Cortex of kidney (tissue), 1 donor: Measurements from ENCODE around the gene TTLL11.

Source experiments
- DNase-seq: peaks from one replicate; lab custom pipeline; 2025; lab: John Stamatoyannopoulos, UW

TTLL11 gene, protein sequence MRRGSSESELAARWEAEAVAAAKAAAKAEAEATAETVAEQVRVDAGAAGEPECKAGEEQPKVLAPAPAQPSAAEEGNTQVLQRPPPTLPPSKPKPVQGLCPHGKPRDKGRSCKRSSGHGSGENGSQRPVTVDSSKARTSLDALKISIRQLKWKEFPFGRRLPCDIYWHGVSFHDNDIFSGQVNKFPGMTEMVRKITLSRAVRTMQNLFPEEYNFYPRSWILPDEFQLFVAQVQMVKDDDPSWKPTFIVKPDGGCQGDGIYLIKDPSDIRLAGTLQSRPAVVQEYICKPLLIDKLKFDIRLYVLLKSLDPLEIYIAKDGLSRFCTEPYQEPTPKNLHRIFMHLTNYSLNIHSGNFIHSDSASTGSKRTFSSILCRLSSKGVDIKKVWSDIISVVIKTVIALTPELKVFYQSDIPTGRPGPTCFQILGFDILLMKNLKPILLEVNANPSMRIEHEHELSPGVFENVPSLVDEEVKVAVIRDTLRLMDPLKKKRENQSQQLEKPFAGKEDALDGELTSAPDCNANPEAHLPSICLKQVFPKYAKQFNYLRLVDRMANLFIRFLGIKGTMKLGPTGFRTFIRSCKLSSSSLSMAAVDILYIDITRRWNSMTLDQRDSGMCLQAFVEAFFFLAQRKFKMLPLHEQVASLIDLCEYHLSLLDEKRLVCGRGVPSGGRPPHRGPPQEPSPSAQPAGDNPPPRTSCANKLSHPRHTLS

GRCh38 chr9:122092611-122093506, at the start of gene TTLL11:
Gene TTLL11, minus strand, starts transcription at chr9:122093308. Its CDS starts 160 bp downstream, at chr9:122093148.
- peak; percentile 90 for DNase-seq

- DNase-seq = no peak
Measured at GRCh38 chr9:122141671-122142070, 48.6 kb upstream of the TTLL11 start.

- no peak for DNase-seq
Measured at GRCh38 chr9:122140368-122141193, 47.5 kb upstream of the TTLL11 start.

GRCh38 chr9:122138560-122139268, 45.6 kb upstream of the TTLL11 start:
- no peak for DNase-seq

- DNase-seq = no peak
Measured at GRCh38 chr9:122135529-122135859, 42.4 kb upstream of the TTLL11 start.

- no peak for DNase-seq
Measured at GRCh38 chr9:122134822-122135528, 41.9 kb upstream of the TTLL11 start.

- DNase-seq = no peak
Measured at GRCh38 chr9:122133984-122134535, 41.0 kb upstream of the TTLL11 start.

- DNase-seq = no peak
Measured at GRCh38 chr9:122133263-122133983, 40.3 kb upstream of the TTLL11 start.

- no peak for DNase-seq
Measured at GRCh38 chr9:122132539-122132938, 39.4 kb upstream of the TTLL11 start.

GRCh38 chr9:122131401-122132001, 38.4 kb upstream of the TTLL11 start:
- DNase-seq = no peak

DNA sequence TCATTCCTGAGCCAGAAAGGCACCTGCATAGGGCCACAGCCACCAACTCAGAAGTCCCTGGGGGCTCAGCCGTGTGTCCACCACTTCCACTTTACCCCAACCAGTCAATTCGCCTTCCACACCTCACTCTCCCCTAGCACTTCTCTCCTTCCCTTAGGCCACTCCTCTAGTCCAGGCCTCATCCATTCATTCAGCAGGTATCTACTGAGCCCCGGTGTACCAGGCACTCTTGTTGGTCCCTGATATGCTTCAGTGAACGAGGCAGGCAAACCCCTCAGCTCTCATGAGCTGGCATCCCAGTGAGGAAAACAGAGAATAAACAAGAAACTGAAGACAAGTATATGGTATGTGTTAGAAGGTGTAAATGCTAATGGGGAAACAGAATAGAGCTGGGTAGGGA, 37.7 kb upstream of the TTLL11 start:
- no peak for DNase-seq

DNA sequence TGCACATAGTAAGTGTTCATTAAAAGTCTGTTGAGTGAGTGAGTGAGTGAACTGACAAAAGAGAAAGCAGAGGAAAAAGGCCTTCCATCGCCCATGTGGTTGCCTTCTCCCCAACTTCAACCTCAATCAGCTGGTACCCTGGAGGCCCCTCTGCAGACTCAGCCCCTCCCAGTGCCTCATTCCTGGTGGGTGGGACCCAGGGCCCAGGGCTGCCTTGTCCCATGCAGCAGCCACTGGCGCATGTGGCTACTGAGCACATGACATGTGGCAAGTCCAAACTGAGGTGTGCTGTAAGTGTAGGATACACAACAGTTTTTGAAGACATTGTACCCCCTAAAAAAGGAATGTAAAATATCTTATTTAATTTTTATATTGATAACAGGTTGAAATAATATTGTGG, 36.9 kb upstream of the TTLL11 start:
- DNase-seq = no peak

- no peak for DNase-seq
Measured at GRCh38 chr9:122128969-122129343, 35.8 kb upstream of the TTLL11 start.

GRCh38 chr9:122128007-122128968, 35.2 kb upstream of the TTLL11 start:
- no peak for DNase-seq

DNA sequence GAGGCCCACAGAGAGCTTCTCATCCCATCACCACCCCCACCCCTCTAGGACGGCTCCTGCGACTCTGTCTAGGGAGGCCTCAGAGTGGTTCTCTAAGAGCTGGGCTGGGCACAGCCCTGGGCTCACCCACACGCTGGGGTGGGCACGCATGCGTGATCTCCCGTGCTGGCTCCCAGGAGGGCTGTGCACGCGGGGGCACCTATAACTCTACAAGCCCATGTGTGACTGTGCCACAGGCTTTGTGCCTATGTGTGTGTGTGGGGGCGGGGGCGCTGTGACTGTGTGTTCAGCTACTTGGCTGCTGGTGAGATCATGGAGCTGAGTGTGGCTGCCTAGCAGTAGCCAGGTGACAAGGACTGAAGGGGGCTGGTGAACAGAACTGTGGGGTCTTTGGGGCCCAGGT, 34.3 kb upstream of the TTLL11 start:
- DNase-seq = no peak

DNA sequence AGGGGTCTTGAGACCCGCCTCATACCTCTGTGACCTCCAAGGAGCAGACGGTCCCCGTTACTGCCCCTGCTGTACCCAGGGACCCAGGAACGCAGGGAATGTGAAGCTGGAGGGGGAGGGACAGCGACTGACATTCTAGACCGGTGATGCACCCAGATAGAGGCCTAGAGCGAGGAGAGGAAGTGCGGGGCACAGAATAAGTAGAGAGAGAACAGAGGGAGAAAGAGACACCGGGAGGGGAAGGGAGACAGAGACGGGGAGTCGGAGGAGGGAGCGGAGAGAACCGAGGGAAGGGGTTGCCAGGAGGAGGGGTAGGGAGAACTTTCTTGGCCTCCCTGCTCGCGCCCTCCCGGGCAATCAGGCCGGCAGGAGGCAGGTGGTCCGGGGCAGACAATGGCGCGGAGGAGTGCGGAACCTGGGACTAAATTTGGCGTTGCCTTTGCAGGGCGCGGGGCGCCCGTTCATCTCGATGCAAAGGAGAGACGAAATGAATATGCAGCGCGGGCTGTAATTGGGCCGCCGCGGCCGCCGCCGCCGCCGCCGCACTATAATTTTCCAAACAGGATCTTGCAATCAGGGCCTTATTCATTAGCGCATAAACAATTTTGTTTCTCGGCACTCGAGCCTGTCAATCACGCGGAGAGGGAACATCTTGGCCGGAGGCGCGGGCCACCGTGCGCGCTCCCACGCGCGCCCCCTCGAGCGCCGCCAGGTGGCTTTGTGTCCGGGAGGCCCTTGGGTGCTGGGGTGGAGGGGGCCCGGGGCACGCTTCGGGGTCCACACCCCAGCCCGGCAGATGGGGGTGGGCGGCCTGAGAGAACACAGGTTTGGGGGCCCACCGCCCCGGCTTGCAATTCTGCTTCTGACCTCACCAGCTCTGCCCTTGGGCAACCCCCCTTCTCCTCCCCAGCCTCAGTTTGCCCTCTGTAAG, 33.5 kb upstream of the TTLL11 start:
- DNase-seq = no peak
